H1 (cell line): ENCODE results near the gene RADX. TPM values are rescaled to one million over a fixed set of nuclear protein-coding genes. Genes with fewer than 3 reads are reported as not detected.

Experiments used
- CEBPB ChIP-seq: IDR thresholded peaks from 2 replicates; pipeline ENCODE4 v1.6.1; 2012; ENCODE audit warnings: low read depth, low read length
- CTBP2 ChIP-seq: IDR thresholded peaks from 2 replicates; pipeline ENCODE4 v1.7.0; 2011; ENCODE audit warnings: borderline replicate concordance, mild to moderate bottlenecking, moderate library complexity, mixed read lengths, low read length; ENCODE audit not compliant: insufficient read depth, insufficient read length
- CTCF ChIP-seq, 3 experiments: IDR thresholded peaks; 1 replicate in 2 of 3; 2 replicates in 1 of 3; pipeline versions ENCODE4 v1.5.1 to v1.6.1; 2011; ENCODE audit warnings: low read length in 3 of 3, mild to moderate bottlenecking in 3 of 3, inconsistent platforms in 2 of 3, low read depth in 1 of 3, moderate library complexity in 1 of 3; ENCODE audit not compliant: insufficient read depth in 1 of 3; ENCODE audit errors: control extremely low read depth in 1 of 3
- EP300 ChIP-seq, 2 experiments: IDR thresholded peaks; 1 replicate in 1 of 2; 2 replicates in 1 of 2; pipeline ENCODE4 v1.6.1; 2011 to 2012; ENCODE audit warnings: low read depth in 2 of 2, low read length in 2 of 2, mild to moderate bottlenecking in 2 of 2, borderline replicate concordance in 1 of 2, inconsistent platforms in 1 of 2, moderate library complexity in 1 of 2
- EZH2 ChIP-seq: fragments of 200-600 bp; sonication (generic); IDR thresholded peaks from 2 replicates; pipeline ENCODE4 v1.7.1; 2012; ENCODE audit warnings: low read depth, mild to moderate bottlenecking, moderate library complexity, low read length, inconsistent platforms; ENCODE audit not compliant: severe bottlenecking
- JUND ChIP-seq: IDR thresholded peaks from 2 replicates; pipeline ENCODE4 v1.6.1; 2011; ENCODE audit warnings: mild to moderate bottlenecking, improper control_type of control experiment, low read length
- KDM4A ChIP-seq: IDR thresholded peaks from one replicate; pipeline ENCODE4 v1.7.1; 2012; ENCODE audit warnings: low read depth, mild to moderate bottlenecking, moderate library complexity, low read length, inconsistent platforms; ENCODE audit not compliant: severe bottlenecking
- KDM5A ChIP-seq: fragments of 200-600 bp; IDR thresholded peaks from 2 replicates; pipeline ENCODE4 v1.7.1; 2012; ENCODE audit warnings: mild to moderate bottlenecking, low read length, inconsistent platforms, mixed read lengths
- MAFK ChIP-seq: IDR thresholded peaks from 2 replicates; pipeline ENCODE4 v1.6.1; 2012; ENCODE audit warnings: low read depth, mild to moderate bottlenecking, improper control_type of control experiment, low read length
- MAX ChIP-seq: IDR thresholded peaks from 2 replicates; pipeline ENCODE4 v1.6.1; 2012; ENCODE audit warnings: inconsistent platforms
- NRF1 ChIP-seq: IDR thresholded peaks from 2 replicates; pipeline ENCODE4 v1.6.1; 2011; ENCODE audit warnings: mild to moderate bottlenecking, low read depth, low read length, improper control_type of control experiment
- SRF ChIP-seq: IDR thresholded peaks from 2 replicates; pipeline ENCODE4 v1.6.1; 2011; ENCODE audit warnings: mild to moderate bottlenecking, low read depth, low read length, moderate library complexity
- TAF7 ChIP-seq: optimal IDR thresholded peaks from 2 replicates; pipeline ENCODE3; 2011; ENCODE audit warnings: low read depth, mild to moderate bottlenecking, inconsistent platforms, low read length, moderate library complexity, borderline replicate concordance
- TCF12 ChIP-seq: IDR thresholded peaks from 2 replicates; pipeline ENCODE4 v1.6.1; 2011; ENCODE audit warnings: low read depth, mild to moderate bottlenecking, low read length
- ZNF274 ChIP-seq: IDR thresholded peaks from 2 replicates; pipeline ENCODE4 v1.7.0; 2012; ENCODE audit warnings: low read length, borderline replicate concordance; ENCODE audit errors: extremely low read depth
- polyA plus RNA-seq, 7 experiments: library from polyadenylated mRNA; depleted of rRNA in 3 of 7; stranded (reverse) in 5 of 7; unstranded in 2 of 7; fragments of >200 nt in 5 of 7; fragments of 200-250 nt in 2 of 7; gene quantifications; 1 replicate in 5 of 7; 2 replicates in 1 of 7; 4 replicates in 1 of 7; pipeline versions ENCODE4 v1.2.1 to v1.2.3, GENCODE V29; 2011 to 2013; ENCODE audit warnings: missing spikeins in 2 of 7, mixed read lengths in 2 of 7
- total RNA-seq: library from RNA; stranded (reverse); fragmentation: NEBNext Ultra II Directional; extraction: Animal tissue kit (Norgen Biotek cat#: 25700); gene quantifications from 2 replicates; pipeline ENCODE4 v1.2.1, GENCODE V29; 2021

The RADX gene
- total and polyA plus RNA-seq, 2 of the 8 experiments (the other 6 are each of a cell fraction or from before 2014, with no cell fraction given) = 1.7 to 4.5 TPM

GRCh38 chrX:106726485-106727437 is 115.0 kb downstream of the RADX start, which contains the start of gene RNF128 (continued):
- TF ChIP-seq EZH2 (peak; percentile 29), TAF7 (no peak), CTBP2 (no peak), MAFK (no peak), EP300 (IDR thresholded peaks at IDR 0.05; ENCODE audit: borderline replicate concordance in 1 of 2, low read depth in 2 of 2, low read length in 2 of 2) (no peak), TCF12 (no peak), KDM5A (no peak), MAX (peak; percentile 58; the same call in 1 of the 2 replicates), NRF1 (no peak), ZNF274 (no peak), SRF (no peak), JUND (no peak), KDM4A (peak; percentile 76), CTCF (IDR thresholded peaks at IDR 0.05; ENCODE audit: control extremely low read depth in 1 of 3, insufficient read depth in 1 of 3, low read depth in 1 of 3, low read length in 3 of 3) (no peak), CEBPB (no peak)
